OCI-LY1 (cell line): Measurements from ENCODE around the gene LRMDA.

Experiments
- EZH2 ChIP-seq: fragments of 200-600 bp; sonication (generic), shearing (Covaris generic); IDR thresholded peaks from 2 replicates; pipeline ENCODE4 v1.8.0; 2017; ENCODE audit warnings: borderline replicate concordance, mixed run types, mild to moderate bottlenecking, antibody characterized with exemption, low read length, moderate library complexity, mixed read lengths
- TF ChIP-seq, protein P1 (sequence below): fragments of 200-600 bp; sonication (generic), shearing (Covaris generic); IDR thresholded peaks from 2 replicates; pipeline ENCODE4 v1.5.1; 2017; ENCODE audit warnings: mild to moderate bottlenecking, antibody characterized with exemption, low read length, moderate library complexity, mixed read lengths

DNA sequence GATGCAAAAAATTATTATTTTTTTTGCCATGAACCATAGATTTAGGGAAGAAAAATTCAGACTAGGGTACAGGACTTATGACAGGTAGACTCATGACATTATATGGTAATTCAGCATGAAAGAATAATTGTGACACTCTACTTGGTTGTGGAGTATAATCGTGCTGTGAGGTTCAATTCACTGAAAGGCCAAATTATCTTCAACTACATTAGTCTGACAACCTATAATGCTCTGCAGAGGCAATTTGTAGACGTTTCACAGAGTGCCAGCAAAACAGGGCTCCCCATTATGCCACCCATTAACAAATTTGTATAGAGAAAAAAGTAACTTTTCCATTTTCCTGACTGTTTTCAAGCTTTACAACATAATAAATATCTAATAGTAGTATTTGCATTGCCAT lies 292.6 kb downstream of the LRMDA start:
- TF ChIP-seq, protein P1, sequence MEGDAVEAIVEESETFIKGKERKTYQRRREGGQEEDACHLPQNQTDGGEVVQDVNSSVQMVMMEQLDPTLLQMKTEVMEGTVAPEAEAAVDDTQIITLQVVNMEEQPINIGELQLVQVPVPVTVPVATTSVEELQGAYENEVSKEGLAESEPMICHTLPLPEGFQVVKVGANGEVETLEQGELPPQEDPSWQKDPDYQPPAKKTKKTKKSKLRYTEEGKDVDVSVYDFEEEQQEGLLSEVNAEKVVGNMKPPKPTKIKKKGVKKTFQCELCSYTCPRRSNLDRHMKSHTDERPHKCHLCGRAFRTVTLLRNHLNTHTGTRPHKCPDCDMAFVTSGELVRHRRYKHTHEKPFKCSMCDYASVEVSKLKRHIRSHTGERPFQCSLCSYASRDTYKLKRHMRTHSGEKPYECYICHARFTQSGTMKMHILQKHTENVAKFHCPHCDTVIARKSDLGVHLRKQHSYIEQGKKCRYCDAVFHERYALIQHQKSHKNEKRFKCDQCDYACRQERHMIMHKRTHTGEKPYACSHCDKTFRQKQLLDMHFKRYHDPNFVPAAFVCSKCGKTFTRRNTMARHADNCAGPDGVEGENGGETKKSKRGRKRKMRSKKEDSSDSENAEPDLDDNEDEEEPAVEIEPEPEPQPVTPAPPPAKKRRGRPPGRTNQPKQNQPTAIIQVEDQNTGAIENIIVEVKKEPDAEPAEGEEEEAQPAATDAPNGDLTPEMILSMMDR = no peak
- TF ChIP-seq EZH2 = no peak
